GM12878 (cell line): ENCODE measurements around the gene CWC25. TPM values are rescaled to one million over a fixed set of nuclear protein-coding genes. Genes with fewer than 3 reads are reported as not detected.

Experiments used
- ATAC-seq: fragments of 200-7000 bp; cut with Tn5 transposase; 3 replicates; pipeline ENCODE4 v1.9.1; 2020; ENCODE audit warnings: mild to moderate bottlenecking, moderate library complexity
- BruUV-seq: library from RNA; stranded (reverse); fragments of 400-500 nt; replicated peaks from 2 replicates; lab custom pipeline; 2021; lab: Mats Ljungman, UMichigan
- CTCF ChIA-PET: fragments of 300-600 bp; sonication (Branson Sonifier 250); formaldehyde crosslinking; extraction: SDS; loops from one replicate; lab custom pipeline; 2021; ENCODE audit warnings: inconsistent platforms; lab: Yijun Ruan, JAX
- POLR2A ChIA-PET: fragments of 350-600 bp; formaldehyde crosslinking; extraction: SDS; loops from one replicate; lab custom pipeline; 2021; ENCODE audit warnings: inconsistent platforms; lab: Charles Lee
- RAD21 ChIA-PET: fragments of 300-600 bp; sonication (Branson Sonifier 250); formaldehyde crosslinking; loops from one replicate; lab custom pipeline; 2023; ENCODE audit warnings: antibody characterized with exemption; ENCODE audit not compliant: unreplicated experiment; lab: Charles Lee
- SMC1A ChIA-PET: fragments of 300-600 bp; sonication (Branson Sonifier 250); formaldehyde crosslinking; loops from one replicate; lab custom pipeline; 2023; ENCODE audit not compliant: unreplicated experiment, uncharacterized antibody; lab: Charles Lee
- DNase-seq: peaks from one replicate; pipeline ENCODE4 v3.0.0-alpha.2; 2011; ENCODE audit warnings: low read depth, low spot score
- FAIRE-seq: peaks from 3 replicates; lab custom pipeline; 2011; peaks lifted over from hg19 to GRCh38; lab: Jason Lieb, UNC
- H2AFZ ChIP-seq: 2 replicates; pipeline ENCODE4 v1.6.0; 2011; ENCODE audit warnings: low read depth, low read length, control low read depth; ENCODE audit not compliant: control insufficient read depth
- H3K27ac ChIP-seq: 2 replicates; pipeline ENCODE4 v1.5.1; 2011; ENCODE audit warnings: control low read depth; ENCODE audit not compliant: control insufficient read depth, insufficient read depth
- H3K27me3 ChIP-seq, 2 experiments: replicated peaks in 1 of 2; 2 replicates each; pipeline versions ENCODE4 v1.6.0 to v1.6.1; 2011; ENCODE audit warnings: low read length in 1 of 2; ENCODE audit not compliant: control insufficient read depth in 2 of 2, insufficient read depth in 2 of 2
- H3K36me3 ChIP-seq, 2 experiments: 2 replicates each; pipeline ENCODE4 v1.5.1; 2011; ENCODE audit warnings: low read length in 1 of 2; ENCODE audit not compliant: control insufficient read depth in 2 of 2, insufficient read depth in 2 of 2
- H3K4me1 ChIP-seq: 2 replicates; pipeline ENCODE4 v1.6.1; 2011; ENCODE audit warnings: mild to moderate bottlenecking, low read length, moderate library complexity, mixed read lengths; ENCODE audit not compliant: control insufficient read depth, insufficient read depth
- H3K4me2 ChIP-seq: 2 replicates; pipeline ENCODE4 v1.6.0; 2011; ENCODE audit warnings: control low read depth; ENCODE audit not compliant: control insufficient read depth, insufficient read depth
- H3K4me3 ChIP-seq: fragments of 200-600 bp; sonication (generic); 2 replicates; pipeline ENCODE4 v1.5.1; 2016
- H3K79me2 ChIP-seq: 2 replicates; pipeline ENCODE4 v1.6.0; 2011; ENCODE audit warnings: low read length; ENCODE audit not compliant: control insufficient read depth, insufficient read depth
- H3K9ac ChIP-seq: 2 replicates; pipeline ENCODE4 v1.8.0; 2011; ENCODE audit warnings: low read length, control low read depth, mixed read lengths; ENCODE audit not compliant: control insufficient read depth, insufficient read depth
- H3K9me3 ChIP-seq: replicated peaks from 3 replicates; pipeline ENCODE4 v1.5.1; 2011; ENCODE audit warnings: mild to moderate bottlenecking, low read length; ENCODE audit not compliant: control insufficient read depth, insufficient read depth
- H4K20me1 ChIP-seq: 2 replicates; pipeline ENCODE4 v1.6.0; 2011; ENCODE audit not compliant: control insufficient read depth, insufficient read depth
- BACH1 ChIP-seq: fragments of 450-650 bp; IDR thresholded peaks from 2 replicates; pipeline ENCODE4 v1.6.1; 2017; ENCODE audit warnings: mild to moderate bottlenecking, borderline replicate concordance
- BCL11A ChIP-seq: IDR thresholded peaks from 2 replicates; pipeline ENCODE4 v1.6.1; 2011; ENCODE audit warnings: low read depth, low read length
- BCL3 ChIP-seq: IDR thresholded peaks from 2 replicates; pipeline ENCODE4 v1.6.1; 2011; ENCODE audit warnings: borderline replicate concordance, low read depth, mild to moderate bottlenecking, moderate library complexity, low read length; ENCODE audit not compliant: insufficient read depth, poor library complexity, severe bottlenecking
- CBX3 ChIP-seq: fragments of 200-600 bp; sonication (generic); IDR thresholded peaks from 2 replicates; pipeline ENCODE4 v1.6.1; 2016; ENCODE audit warnings: low read depth, borderline replicate concordance
- CEBPB ChIP-seq, 2 experiments: fragments of 150-350 bp in 1 of 2; IDR thresholded peaks; 2 replicates each; pipeline ENCODE4 v1.6.1; 2012 to 2014; ENCODE audit warnings: low read depth in 2 of 2, low read length in 2 of 2, borderline replicate concordance in 1 of 2, inconsistent platforms in 1 of 2
- CHD1 ChIP-seq: IDR thresholded peaks from 2 replicates; pipeline ENCODE4 v1.6.1; 2012; ENCODE audit warnings: low read depth, low read length, improper control_type of control experiment
- CTCF ChIP-seq, 3 experiments: IDR thresholded peaks in 2 of 3; conservative IDR thresholded peaks in 1 of 3; 2 replicates each; pipeline ENCODE4 v1.5.1; 2011; ENCODE audit warnings: low read depth in 3 of 3, low read length in 3 of 3, mild to moderate bottlenecking in 3 of 3, control low read depth in 2 of 3, moderate library complexity in 2 of 3, inconsistent platforms in 1 of 3, mixed read lengths in 1 of 3; ENCODE audit not compliant: control insufficient read depth in 2 of 3, insufficient read depth in 1 of 3; ENCODE audit errors: extremely low read depth in 1 of 3
- HCFC1 ChIP-seq: fragments of 150-350 bp; IDR thresholded peaks from 2 replicates; pipeline ENCODE4 v1.6.1; 2014; ENCODE audit warnings: low read length
- IKZF2 ChIP-seq, 2 experiments: fragments of 450-650 bp; IDR thresholded peaks; 2 replicates each; pipeline ENCODE4 v1.6.1; 2017; ENCODE audit warnings: mild to moderate bottlenecking in 2 of 2, moderate library complexity in 2 of 2
- JUNB ChIP-seq: IDR thresholded peaks from 2 replicates; pipeline ENCODE4 v1.6.1; 2016; ENCODE audit warnings: antibody characterized with exemption, mild to moderate bottlenecking
- KAT2A ChIP-seq: conservative IDR thresholded peaks from 2 replicates; pipeline ENCODE4 v1.6.1; 2011; ENCODE audit warnings: low read depth, low read length; ENCODE audit not compliant: control insufficient read depth
- KDM1A ChIP-seq: fragments of 200-600 bp; sonication (generic); IDR thresholded peaks from 2 replicates; pipeline ENCODE4 v1.6.1; 2016; ENCODE audit warnings: borderline replicate concordance
- KLF5 ChIP-seq: fragments of 450-650 bp; IDR thresholded peaks from 2 replicates; pipeline ENCODE4 v1.6.1; 2014; ENCODE audit warnings: mild to moderate bottlenecking; ENCODE audit not compliant: partially characterized antibody
- MYB ChIP-seq: fragments of 150-350 bp; IDR thresholded peaks from 2 replicates; pipeline ENCODE4 v1.6.1; 2014; ENCODE audit warnings: mild to moderate bottlenecking, low read depth, low read length, borderline replicate concordance
- NBN ChIP-seq: fragments of 450-650 bp; IDR thresholded peaks from 2 replicates; pipeline ENCODE4 v1.6.1; 2016
- POLR2A ChIP-seq: IDR thresholded peaks from 2 replicates; pipeline ENCODE4 v1.6.1; 2011; ENCODE audit warnings: low read depth, mild to moderate bottlenecking, low read length
- RAD21 ChIP-seq: IDR thresholded peaks from 2 replicates; pipeline ENCODE4 v1.6.1; 2011; ENCODE audit warnings: mild to moderate bottlenecking, low read depth, low read length, moderate library complexity; ENCODE audit not compliant: insufficient read depth
- SREBF1 ChIP-seq: IDR thresholded peaks from 2 replicates; pipeline ENCODE4 v1.6.1; 2012; ENCODE audit warnings: mild to moderate bottlenecking, low read length
- SUZ12 ChIP-seq: fragments of 200-600 bp; sonication (generic); IDR thresholded peaks from one replicate; pipeline ENCODE4 v1.6.1; 2018; ENCODE audit warnings: antibody characterized with exemption, mild to moderate bottlenecking; ENCODE audit not compliant: unreplicated experiment
- ZNF384 ChIP-seq: IDR thresholded peaks from 2 replicates; pipeline ENCODE4 v1.6.1; 2012; ENCODE audit warnings: low read depth, mild to moderate bottlenecking, low read length, improper control_type of control experiment, borderline replicate concordance
- WGBS: methylation state at CpG from one replicate; pipeline ENCODE4 v1.1.6; 2016; ENCODE audit warnings: low lambda C conversion rate; ENCODE audit not compliant: insufficient replicate concordance, insufficient coverage; ENCODE audit errors: missing lambda C conversion rate; 5-methylcytosine and 5-hydroxymethylcytosine counted together
- in situ Hi-C: fragments of 300-500 bp; cut with MboI; formaldehyde crosslinking; loops from 9 replicates; pipeline ENCODE4 v1.14.3; 2018; ENCODE audit warnings: mixed read lengths
- intact Hi-C: fragments of 100-400 bp; cut with micrococcal nuclease; formaldehyde crosslinking; loops from one replicate; pipeline ENCODE4 v1.14.2; 2022; ENCODE audit not compliant: unreplicated experiment
- polyA plus RNA-seq, 11 experiments: library from polyadenylated mRNA; depleted of rRNA in 4 of 11; unstranded in 6 of 11; stranded (reverse) in 5 of 11; fragments of >200 nt; fragmentation: Nextera tagmentation in 4 of 11; fragmentation: Illumina TruSeq in 1 of 11; extraction: Ambion mirVana in 4 of 11; extraction: Trizol in 1 of 11; gene quantifications; 1 replicate in 1 of 11; 2 replicates in 10 of 11; pipeline versions ENCODE4 v1.2.1 to v1.2.3, GENCODE V29; 2011 to 2016; ENCODE audit warnings: inconsistent platforms in 2 of 11, missing spikeins in 2 of 11, low read depth in 1 of 11
- total RNA-seq, 4 experiments: library from RNA; depleted of rRNA in 3 of 4; stranded (reverse); fragments of >200 nt in 3 of 4; fragmentation: Illumina TruSeq in 1 of 4; extraction: Trizol in 1 of 4; gene quantifications; 2 replicates each; pipeline versions ENCODE4 v1.2.1 to v1.2.3, GENCODE V29; 2013 to 2021

The CWC25 gene
- total and polyA plus RNA-seq, 10 of the 15 experiments (the other 5 are each of a cell fraction or from before 2014, with no cell fraction given): 14.7 to 29.7 (median 22.9) TPM

GRCh38 chr17:38752308-38753070 lies 72.6 kb downstream of the CWC25 start, which contains the start of gene PSMB3:
Gene PSMB3 (plus strand): TSS chr17:38752741. CDS start chr17:38752827, 86 bp downstream.
- Histone ChIP-seq H3K36me3 (peaks cover 0 to 12% of the 10 kb centered on the region in 2 experiments; a peak in 3 of 4 replicates), H3K9ac (peak within 1 kb of the TSS; percentile 86), H2AFZ (peak within 1 kb of the TSS; percentile 86), H3K4me3 (peak within 1 kb of the TSS; percentile 87), H3K79me2 (peaks cover 29% of the 10 kb centered on the region), H3K4me2 (peak within 1 kb of the TSS; percentile 99), H3K27ac (peak within 1 kb of the TSS; percentile 86), H3K4me1 (peaks cover 15% of the 10 kb centered on the region; the same call in 1 of the 2 replicates), H3K9me3 (no peaks in the 10 kb centered on the region), H4K20me1 (no peaks in the 10 kb centered on the region), H3K27me3 (no peaks in the 10 kb centered on the region; a peak in 1 of 4 replicates)
- no TSS peak for BruUV-seq
- CTCF ChIA-PET: interaction anchor here (0.6 to 1.6 kb wide), 11 partner anchors 10 to 990 kb away, joined by 3 to 6 read pairs (median 4); partner anchors contain the start of gene CISD3
- POLR2A ChIA-PET: interaction anchor here (0.6 to 1.6 kb wide), 13 partner anchors 10 to 400 kb away, joined by 3 to 8 read pairs (median 3); partner anchors contain the start of gene LASP1
- DNase-seq (peak; percentile 100), FAIRE-seq (no peak), ATAC-seq (peak; percentile 82)
- intact Hi-C loops: loop anchor here (1.0 to 2.0 kb wide), 3 partner anchors 46 to 116 kb away; partner anchors contain the start of gene PIP4K2B
- SMC1A ChIA-PET: interaction anchor here (0.9 to 1.9 kb wide), 7 partner anchors 18 to 401 kb away, joined by 3 to 6 read pairs (median 4); no protein-coding TSS in a partner anchor
- in situ Hi-C loops: loop anchor here (10.0 kb wide), 1 partner anchor 402 kb away; the partner anchor contains the start of gene PLXDC1
- WGBS: 1% methylated on average over 44 of the region's 44 CpGs
- RAD21 ChIA-PET: interaction anchor here (0.7 to 1.8 kb wide), 10 partner anchors 21 to 402 kb away, joined by 3 to 6 read pairs (median 4); partner anchors contain the start of genes EPOP and RPL23
- peak; percentile 62 for TF ChIP-seq HCFC1
- no peak for TF ChIP-seq BCL3
- no peak for TF ChIP-seq CEBPB (IDR thresholded peaks at IDR 0.05; ENCODE audit: borderline replicate concordance in 1 of 2, low read depth in 2 of 2, low read length in 2 of 2)
- no peak for TF ChIP-seq KAT2A
- TF ChIP-seq BACH1: no peak
- TF ChIP-seq CHD1: no peak
- no peak for TF ChIP-seq MYB
- peak; percentile 79 for TF ChIP-seq POLR2A
- peak; percentile 59 to 74 for TF ChIP-seq IKZF2 (IDR thresholded peaks at IDR 0.05)
- 0 out of 2 replicates have a peak, but pooled peaks have one; percentile 40 for TF ChIP-seq NBN
- no peak for TF ChIP-seq JUNB
- no peak for TF ChIP-seq CTCF (IDR thresholded peaks at IDR 0.05 in 2 of 3, conservative IDR thresholded peaks at IDR 0.05 in 1 of 3; ENCODE audit: control insufficient read depth in 2 of 3, extremely low read depth in 1 of 3, insufficient read depth in 1 of 3, low read depth in 3 of 3, low read length in 3 of 3)
- no peak for TF ChIP-seq CBX3
- no peak for TF ChIP-seq RAD21
- no peak for TF ChIP-seq KDM1A
- no peak; the same call in 1 of the 2 replicates for TF ChIP-seq BCL11A
- peak; percentile 55 for TF ChIP-seq KLF5
- TF ChIP-seq SREBF1: no peak; the same call in 1 of the 2 replicates
- TF ChIP-seq SUZ12: no peak
- 0 out of 2 replicates have a peak, but pooled peaks have one; percentile 9 for TF ChIP-seq ZNF384
